GM12872 (cell line): ENCODE data around the gene FAM229A.

Experiments used
- CTCF ChIP-seq: IDR thresholded peaks from 3 replicates; pipeline ENCODE4 v1.5.1; 2011; ENCODE audit warnings: low read depth, mild to moderate bottlenecking, low read length, moderate library complexity; ENCODE audit not compliant: insufficient read depth

FAM229A gene

GRCh38 chr1:32390904-32391870 is 28.9 kb upstream of the FAM229A start:
- no peak for TF ChIP-seq CTCF

DNA sequence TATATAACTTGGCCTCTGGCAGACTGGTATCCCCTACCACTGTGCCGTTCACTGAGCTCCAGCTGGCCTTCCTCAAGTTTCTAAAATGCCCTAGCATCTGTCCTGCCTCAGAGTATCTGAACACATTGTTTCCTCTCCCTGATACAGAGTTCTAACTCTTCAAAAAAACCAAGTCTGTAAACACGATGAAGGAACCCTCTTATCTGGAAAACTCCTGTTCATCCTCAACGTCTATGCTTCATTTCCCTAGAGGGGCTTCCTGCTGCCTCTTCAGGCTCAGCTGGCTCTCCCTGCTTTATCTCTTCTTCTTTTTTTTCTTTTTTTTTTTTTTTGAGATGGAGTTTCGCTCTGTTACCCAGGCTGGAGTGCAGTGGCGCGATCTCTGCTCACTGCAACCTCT is 26.4 kb upstream of the FAM229A start:
- no peak for TF ChIP-seq CTCF

- TF ChIP-seq CTCF: no peak
Observed at GRCh38 chr1:32386676-32387392, 24.5 kb upstream of the FAM229A start.

DNA sequence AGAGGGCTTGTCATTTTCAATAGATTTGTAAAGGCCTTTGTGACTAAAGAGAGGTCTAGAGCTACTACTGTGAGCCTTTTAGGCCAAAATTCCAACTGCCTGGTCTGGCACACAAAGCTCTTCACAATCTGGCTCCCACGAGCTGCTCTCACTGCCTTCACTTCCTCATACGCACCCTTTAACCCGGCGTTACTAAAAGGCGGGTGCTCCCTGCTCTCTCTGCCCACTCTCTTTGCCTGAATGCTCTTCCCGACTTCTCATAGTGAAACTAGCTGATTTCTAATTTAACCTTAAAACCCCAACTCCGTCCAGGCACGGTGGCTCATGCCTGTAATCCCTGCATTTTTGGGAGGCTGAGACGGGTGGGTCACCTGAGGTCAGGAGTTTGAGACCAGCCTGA is 17.8 kb upstream of the FAM229A start:
- no peak for TF ChIP-seq CTCF

DNA sequence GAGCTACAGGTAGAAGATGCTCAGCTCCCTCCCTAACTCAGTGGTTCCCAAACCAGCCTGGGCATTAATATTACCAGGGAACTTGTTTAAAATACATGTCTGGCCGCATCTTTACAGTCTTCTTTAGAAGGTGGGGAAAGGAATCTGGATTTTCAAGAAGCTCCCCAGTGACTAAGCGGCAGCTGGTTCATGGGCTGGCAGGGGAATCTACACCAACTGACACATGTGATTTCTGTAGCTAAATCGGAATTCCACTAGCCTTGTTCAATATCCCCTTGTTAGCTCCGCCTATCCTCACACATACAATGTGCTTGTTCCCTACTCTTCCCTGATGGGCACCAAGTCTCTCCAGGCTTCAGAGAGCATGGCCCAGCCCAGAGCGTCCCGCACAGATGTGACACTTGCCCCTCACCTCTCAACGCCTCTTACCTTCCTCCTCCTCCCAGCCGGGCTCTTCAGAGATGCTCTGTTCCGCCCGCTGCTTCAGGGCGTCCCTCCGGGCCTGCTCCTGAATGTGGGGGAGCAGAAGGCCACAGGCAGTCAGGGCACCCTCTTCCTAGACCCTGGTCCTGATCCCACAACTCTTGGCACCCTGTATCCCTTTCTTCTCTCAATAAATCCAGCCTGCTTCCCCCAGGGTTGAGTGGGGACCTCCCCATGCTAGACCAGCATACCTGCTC is 15.4 kb upstream of the FAM229A start:
- no peak for TF ChIP-seq CTCF

DNA sequence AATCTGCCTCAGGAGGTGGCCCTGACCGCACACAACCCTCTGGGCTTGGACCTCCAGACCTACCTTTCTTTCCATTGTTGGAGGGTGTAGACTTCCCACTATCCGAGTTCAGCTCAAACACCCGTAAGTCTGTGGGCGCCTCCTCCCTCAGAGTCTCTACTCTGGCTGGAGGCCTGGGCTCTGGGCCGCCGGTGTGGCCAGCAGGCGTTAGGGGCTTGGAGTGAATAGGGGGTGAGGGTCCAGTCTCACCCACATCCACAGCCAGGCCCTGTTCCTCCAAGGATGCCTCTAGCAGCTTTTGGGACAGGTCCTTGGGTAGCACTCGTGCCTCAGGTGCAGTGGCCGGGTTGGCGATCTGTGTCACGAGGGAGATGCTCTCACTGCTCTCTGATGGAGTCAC is 13.9 kb upstream of the FAM229A start:
- no peak for TF ChIP-seq CTCF

DNA sequence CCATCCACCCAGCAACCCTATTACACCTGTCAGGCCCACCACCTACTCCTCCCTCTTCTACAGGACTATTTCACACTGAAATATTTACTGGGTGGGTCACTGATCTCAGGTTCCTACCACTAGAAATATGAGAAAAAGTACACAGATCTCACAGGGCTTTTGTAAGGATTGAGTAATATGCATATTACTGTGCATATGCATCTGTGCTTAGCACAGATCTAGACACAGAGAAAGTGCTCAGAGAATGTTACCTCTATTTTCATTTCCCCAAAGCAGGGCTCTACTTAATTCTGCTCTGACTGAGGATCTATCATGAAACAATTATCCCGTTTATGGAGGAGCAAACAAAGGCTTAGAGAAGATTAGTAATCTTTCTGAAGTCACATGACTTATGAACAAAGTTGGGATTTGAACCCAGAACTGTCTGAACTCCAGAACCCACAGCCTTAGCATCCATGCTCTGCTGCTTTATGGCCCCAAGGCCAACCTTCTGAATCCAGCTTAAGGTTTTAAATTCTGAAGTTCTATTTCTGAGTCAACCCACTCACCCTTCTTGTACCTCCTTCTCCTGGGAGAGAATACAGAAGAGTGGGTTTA is 11.8 kb upstream of the FAM229A start:
- TF ChIP-seq CTCF: no peak
